GM18907 (cell line): ENCODE results near the gene ATP8A1.
"Not testable (repeated sequence)": the region's sequence is repeated elsewhere in the genome, so short reads cannot be mapped to it uniquely, and the experiment has no call there.

Experiments
- ATAC-seq: cut with Tn5 transposase; IDR thresholded peaks from one replicate; pipeline ENCODE4 v1.9.1; 2021; ENCODE audit warnings: mild to moderate bottlenecking, moderate library complexity; ENCODE audit not compliant: unreplicated experiment

The ATP8A1 gene

DNA sequence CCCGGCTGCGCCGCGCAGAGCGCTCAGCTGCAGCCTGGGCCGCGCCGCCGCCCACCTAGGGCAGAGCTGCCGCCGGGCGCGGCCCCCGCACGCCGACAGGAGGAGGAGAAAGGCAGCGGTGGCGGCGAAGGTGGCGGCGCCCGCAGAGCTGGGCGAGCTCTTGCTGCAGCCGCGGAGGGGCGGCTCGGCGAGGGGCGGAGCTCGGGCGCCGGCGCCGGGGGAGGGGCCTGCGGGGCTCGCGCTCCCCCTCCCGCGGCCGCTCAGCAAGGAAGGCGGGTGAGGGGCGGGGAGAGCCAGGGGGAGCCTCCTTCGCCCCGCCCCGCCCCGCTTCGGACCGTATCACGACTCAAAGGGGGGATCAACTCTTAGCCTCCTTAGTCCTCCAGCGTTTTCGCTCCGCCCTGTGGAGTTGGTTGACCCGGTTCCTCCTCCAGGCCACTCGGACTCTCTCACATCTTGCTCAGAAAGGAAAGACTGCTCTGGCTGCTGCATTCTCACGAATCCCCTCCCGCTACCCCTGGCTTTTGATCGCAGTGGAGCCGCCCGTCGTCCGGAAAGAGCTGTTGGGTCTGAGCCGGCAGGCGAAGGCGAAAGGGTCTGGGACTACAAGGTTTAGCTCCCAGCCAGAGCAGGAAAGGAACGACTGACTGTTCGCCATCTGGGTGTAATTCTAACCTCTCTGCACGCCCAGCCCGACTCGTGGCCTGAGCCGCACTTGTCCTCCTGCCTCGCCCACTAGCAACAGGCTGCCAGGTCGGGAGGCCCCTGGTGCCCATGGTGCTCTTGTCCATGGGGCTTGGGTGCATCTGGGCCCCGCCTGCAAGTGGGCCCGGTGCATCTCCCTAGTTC is at the start of gene ATP8A1:
ATP8A1 (minus strand) TSS at position 162 of the 849 bp plus-strand sequence. CDS start 232 bp downstream, outside the sequence.
- peak; percentile 80 for ATAC-seq

DNA sequence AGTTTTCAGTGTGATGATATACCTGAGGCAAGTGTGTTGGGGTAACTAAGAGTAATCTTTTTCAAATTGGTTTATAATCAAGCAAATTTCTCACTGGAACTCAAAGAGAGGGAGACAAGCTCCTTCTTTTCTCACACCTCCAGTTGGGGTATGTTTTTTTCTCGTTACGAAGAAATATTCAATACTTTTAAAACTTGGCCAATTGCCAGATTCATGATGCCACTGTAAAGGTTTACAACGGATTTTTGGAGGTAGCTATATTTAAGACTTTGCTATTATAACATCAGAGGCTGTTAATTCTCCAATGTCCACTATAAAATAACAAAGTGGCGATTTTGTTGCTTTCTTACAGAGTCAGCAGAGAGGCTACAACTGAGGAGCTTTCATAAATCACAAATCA is 49.2 kb upstream of the ATP8A1 start:
- ATAC-seq: no peak

DNA sequence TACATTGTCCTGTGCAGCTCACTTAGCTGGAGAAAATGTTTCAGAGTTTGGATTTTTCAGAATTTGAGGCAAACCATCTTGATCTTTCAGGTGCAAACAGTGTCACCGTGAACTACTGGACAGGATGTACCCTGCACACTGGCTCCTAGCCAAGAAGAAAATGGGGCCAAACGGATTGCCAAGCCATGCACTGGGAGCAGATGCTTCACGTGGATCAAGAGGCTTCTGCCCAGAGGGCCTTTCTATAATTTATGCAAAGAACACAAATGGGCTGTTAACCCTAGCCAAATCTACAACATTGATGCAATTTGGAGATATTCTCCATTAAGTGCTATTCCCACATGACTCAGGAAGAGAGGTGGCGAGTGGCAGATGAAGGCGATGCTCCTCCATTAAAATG is 46.9 kb upstream of the ATP8A1 start:
- no peak for ATAC-seq

DNA sequence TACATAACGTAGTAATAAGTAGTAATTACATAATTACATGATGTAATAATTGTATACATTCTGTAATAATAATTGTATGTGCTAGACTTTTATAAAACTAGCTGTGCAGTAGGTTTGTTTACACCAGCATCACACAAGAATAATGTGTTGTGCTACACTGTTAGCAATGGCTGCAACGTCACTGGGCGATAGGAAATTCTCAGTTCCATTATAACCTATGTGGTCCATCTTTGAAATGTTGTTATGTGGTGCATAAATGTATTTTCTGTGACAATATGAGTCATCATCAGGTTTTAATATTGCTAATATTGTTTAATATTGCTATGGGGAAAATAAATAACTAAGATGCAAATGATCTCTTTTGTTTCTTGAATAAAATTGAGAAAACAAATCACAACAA is 46.0 kb upstream of the ATP8A1 start:
- ATAC-seq: no peak

DNA sequence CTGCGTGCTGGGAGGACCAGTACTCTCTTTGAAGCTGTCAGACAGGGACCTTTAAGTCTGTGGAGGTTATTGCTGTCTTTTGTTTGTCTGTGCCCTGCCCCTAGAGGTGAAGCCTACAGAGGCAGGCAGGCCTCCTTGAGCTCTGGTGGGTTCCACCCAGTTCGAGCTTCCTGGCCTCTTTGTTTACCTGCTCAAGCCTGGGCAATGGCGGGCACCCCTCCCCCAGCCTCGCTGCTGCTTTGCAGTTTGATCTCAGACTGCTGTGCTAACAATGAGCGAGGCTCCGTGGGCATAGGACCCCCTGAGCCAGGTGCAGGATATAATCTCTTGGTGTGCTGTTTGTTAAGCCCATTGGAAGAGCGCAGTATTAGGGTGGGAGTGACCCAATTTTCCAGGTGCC is 44.9 kb upstream of the ATP8A1 start:
- ATAC-seq: not testable (repeated sequence)

DNA sequence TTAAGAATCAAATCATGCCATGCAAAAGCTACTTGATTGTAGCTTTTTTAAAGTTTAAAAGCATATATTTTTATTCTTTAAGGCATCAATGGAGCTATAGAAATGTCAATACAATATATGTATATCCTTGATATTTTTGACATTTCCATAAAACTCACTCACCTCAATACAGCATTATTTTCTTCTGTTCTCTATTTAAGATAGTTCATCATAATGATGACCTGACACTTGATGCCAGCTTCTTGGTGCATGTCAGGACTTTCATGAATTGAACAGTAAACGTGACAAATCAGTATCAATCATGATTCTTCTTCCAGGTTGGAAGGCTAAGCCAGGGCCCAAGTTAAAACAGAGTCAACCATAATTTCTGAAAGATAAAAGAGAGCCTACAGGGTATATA is 33.6 kb upstream of the ATP8A1 start:
- no peak for ATAC-seq

DNA sequence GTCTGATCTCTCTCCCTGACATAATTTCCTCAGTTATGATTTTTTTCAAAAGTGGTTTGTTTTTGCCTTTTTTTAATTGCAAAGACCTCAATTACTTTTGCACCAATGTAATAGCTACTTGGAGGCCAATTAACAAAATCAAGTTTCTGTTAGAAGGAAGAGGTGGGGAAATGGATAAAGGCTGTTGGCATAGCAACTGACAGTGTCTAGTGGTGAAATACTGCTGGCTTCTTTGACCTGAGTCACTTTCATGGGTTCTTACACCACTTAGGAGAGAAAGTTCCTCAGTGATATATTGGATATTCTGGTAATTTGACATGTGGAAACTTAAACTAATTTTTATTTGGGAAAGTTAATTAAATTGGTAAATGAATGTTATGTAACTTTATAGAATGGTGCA is 26.5 kb upstream of the ATP8A1 start:
- ATAC-seq: no peak

DNA sequence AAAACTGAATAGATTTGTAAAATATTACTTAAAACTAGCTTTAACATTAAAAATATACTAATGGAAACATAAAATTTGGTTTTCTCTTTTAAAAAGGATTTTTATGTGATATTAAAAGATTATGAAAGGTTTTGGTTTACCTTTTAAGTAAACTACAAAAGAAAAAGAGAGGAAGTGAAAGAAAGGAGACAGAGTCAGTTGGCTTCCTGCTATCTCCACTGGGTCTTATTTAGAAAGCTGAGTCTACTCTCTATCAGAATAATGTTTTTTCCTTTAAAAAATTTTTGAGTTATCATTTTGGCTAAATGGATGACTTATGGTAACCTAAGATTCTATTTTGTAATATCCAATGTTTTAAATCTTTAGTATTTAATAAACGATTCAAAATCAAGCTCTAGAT is 21.6 kb upstream of the ATP8A1 start:
- ATAC-seq: no peak

DNA sequence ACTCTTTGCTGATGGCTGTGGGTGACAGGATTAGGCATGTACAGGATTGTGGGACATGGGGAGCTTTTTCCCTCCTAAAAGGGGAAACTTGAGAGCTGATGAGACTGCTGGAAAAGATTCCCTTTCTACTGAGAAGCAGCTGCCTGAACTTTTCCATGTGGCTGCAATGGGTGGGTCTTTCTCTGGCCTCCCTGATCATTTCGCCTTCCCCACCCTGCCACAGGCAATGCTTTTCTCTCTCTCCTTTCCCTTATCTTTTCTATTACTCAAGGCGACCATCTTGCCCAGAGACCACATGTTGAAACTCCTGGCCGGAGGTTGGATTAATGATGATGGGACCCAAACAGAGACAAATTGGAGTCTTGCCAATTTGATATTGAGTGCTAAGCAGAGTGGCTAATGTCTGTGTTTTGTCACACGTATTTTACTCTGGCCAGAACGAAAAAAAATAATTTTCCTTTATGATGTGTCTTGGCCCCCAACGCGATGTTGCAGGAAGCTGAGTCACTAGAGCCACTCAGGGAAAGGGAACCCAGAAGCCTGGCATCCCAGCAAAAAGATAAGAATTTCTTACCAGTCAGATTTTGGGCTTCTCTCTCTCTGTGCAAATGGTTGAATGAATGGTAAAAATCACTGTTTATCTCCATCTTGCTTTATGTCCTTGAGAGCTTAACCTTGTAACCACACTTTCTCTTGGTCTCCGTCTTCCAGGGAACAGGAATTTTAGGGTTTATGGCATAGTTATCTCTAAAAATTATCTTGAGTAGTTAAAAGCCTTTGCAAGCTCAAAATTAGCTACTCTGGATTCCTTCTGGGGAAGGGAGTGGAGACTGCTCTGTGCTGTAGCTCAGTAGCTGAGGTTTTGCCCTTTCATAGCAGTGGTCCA is 19.4 kb upstream of the ATP8A1 start:
- no peak for ATAC-seq

DNA sequence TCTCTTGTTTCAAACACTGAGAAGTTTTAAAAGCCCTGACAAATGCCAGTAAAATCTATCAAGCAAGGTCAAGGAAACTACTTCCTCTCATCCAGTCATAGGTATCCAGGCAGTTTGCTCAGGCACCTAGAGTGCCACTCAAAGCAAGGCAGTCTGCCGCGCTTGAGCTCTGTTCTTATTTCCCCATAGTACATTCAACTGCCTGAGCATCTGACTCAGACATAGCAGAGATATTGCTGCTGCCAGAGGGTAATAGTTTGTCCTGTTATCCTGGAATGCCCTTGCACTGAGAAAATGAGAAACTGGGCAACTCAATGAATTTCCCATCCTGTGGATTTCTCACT is 16.1 kb upstream of the ATP8A1 start:
- ATAC-seq: no peak

DNA sequence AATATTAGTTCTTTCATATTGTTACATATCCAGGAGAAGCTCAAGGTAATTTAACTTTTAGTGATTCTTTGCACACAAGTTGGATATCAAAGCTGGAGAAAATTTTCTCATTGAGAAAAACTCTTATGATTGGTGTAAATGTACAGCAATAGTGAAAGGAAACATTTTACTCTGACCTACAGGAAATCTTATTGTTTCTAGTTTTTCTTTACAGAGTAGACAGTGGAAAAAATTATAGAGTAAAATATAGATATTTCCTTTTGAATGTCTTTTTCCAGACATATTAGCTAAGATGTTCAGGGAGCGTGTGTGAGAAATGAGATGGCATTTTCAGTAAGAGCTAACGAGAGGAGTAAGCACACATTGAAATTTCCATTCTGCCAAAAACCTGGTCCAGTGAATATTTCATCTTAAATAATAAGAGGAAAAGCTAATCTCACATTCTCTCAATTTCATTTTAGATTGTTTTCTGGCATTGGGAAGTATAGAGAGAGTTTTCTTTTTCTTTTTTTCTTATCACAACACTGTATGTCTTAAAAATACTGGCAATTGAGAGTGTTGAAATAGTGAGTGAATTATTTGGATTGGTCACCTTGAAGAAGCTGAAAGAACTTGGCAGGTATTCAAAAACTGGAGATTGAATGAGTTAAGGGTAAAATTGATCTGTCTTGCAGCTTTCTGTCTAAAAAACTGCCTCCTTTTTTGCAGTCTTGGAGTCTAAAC is 15.6 kb upstream of the ATP8A1 start:
- ATAC-seq: no peak

DNA sequence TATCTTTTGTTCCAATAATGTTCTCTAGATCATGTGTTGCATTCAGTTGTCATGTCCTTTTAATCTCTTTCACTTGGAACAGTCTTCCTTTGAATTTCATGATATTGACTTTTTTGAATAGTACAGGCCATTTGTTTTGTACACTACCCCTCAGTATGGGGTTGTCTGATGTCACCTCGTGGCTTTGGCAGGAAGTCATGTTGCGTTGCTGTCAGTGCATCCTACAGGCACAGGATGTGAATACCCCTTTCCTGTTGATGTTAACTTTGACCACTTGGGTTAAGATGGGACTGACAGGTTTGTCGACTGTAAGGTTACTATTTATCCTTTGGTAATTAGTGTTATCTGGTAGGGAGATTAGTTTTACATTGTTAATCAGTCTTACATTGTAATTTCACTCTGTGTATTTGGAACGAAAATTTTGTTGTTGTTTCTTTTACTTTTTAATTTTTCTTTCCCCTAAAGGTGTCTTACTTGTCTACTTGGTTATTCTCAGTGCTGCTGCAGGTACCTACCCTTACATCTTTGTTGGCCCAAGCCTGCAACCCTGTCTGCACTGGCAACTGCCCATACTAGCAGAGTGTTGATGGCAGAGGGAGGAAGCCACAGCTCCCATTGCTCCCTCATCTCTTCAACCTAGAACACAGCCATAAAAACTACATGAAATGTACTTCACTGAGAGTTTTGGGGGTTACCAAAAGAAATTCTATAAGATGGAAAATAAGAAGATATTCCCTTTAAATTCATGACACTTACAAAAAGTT is 14.7 kb upstream of the ATP8A1 start:
- ATAC-seq: peak; percentile 93

DNA sequence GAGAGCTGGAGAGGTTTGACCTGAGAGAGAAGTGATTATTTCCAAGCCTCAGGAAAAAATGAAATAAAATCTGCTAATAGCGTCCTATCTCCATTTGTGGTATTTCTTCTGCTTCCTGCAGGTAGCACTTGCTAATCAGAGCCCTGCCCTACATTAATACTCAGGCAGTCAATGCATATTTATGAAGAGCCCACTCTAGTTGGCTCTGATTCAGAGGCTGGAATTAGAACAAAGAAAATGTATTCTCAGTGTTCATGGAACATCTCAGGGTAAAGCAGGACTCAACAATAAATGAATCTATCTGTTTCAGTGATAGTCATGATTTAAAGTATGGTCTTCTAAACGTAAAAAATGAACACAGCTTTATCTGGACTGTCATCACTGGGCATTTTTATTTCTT is 1.4 kb upstream of the ATP8A1 start:
- no peak for ATAC-seq

DNA sequence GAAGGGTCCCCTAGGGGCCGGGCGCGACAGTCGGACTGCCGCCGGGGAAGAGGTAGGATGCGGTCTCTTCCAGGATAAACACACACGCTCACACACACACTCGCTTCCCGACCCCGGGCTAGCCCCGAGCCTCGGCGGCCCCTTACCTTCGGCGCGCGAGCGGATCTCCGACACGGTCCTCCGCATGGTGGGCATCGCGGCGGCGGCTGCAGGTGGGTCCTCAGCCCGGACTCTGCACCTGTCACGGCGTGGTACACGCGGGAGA is 294 bp downstream of the ATP8A1 start:
- no peak for ATAC-seq

DNA sequence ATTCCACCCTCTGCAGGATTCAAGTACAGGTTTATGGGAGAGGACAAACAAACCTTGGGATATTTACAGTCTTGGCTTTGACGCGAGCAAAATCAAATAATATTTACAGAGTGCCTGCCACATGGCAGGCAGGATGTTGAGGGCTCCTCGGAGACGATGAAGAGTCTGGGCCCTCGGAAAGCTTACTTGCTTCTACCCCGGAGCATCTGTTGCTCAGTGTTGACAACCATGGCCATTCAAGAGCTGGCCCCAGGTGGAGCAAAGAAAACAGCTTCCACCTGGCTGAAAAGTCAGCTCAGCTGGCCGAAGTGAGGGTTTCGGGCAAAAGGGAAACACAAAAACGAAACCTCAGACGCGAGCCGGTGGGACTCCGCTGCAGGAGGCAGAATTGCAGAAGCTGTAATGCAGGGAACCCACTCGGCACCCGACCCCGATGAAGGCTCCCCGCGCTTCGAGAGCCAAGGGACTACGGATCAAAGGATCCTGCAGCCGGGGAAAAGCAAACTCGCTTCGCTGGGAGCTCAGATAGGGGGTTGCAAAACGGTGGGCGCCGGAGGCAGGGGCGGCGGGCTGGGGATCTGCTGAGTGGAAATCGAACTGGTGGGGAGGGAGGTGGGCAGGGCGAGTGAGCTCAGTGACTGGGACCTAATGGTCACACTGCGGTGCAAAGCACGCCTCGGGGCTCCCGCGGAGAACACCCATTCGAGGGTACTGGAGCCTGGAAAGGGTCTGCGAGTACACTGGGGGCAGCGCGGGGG is 805 bp downstream of the ATP8A1 start:
- ATAC-seq: peak; percentile 32

DNA sequence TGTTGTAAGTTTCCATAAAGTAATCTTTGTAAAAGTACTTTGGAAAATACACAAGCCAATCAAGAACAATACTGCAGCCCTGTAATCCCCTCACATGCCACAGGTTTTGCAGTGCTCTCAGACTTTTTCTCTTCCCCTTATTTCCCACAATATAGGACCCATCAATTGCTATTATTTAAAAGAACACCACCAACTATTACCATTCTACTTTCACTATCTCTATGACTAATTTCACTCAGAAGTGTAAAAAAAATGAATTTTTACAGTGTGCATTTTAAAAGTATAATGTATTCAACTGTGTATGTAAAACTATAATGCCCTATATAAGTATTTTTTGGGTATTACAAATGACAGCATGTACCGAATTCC is 1.7 kb downstream of the ATP8A1 start:
- no peak for ATAC-seq

DNA sequence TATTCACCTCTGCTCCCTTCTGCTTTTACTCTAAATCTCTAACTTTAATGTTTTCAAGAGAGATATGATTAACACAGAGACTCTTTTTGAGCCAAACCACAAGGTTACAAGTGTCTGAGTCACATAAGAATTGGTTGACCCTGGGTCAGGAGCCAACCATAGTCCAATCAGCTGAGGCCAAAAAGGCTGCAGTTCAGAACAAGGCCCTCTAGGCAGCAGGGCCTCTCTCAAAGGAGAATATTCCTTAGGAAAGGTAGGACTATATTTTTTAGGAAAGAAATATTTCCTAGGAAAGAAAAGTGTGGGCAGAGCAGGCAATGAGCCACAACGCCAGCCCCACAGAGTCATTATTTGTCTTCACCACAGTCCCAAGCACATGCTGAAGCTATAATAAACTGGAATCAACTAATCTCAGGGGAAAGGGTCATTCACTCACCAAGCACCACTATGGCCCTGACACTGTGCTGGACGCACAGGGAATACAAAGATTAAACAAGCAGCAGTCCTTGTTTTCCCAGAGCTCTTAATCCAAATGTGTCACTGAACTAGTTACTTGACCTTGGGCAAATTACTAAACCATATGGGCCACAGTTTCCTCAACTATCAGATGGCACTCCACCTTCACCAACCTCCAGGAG is 2.2 kb downstream of the ATP8A1 start:
- peak; percentile 32 for ATAC-seq

DNA sequence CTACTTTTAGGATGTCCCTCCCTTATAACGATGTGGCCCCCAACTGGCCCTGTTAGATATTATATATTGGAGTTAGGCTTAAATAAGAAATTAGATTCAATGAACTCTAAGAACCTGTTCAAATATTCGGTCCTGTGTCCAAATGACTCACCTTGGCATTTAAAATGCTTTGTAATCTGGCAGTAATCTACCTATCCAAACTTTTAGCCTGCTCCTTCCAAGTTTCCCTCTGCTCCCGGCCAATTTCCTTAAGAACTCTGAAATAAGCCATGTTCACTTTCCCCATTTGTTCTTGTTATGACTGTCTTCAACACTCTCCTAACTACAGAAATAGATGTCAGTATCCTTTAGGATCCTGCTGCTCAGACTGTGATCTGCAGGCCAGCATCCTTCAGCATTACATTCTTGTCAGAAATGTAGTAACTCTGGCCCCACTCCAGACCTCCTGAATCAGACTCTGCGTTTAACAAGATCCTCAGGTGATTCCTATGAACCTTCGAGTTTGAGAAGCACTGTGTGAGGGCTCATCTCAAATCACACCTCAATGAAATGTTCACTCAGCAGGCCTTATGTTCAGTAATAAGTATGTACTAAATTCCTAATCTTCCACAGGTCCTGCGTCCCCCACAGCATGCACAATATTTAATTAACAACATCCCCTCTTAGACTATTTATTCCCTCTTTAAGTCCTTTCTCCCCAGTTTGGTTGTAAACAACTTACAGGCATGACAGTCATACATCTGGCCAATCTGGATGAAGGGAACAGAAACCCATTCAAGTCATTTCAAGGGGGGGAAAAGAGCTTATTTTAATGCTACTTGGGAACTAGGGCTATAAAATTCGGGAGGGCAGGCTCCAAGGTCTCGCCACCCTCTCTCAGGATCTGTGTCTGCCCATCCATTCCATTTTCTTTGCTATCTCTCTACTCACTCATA is 3.0 kb downstream of the ATP8A1 start:
- no peak for ATAC-seq
